GM19240 (cell line): Measurements from ENCODE around the gene C3orf20.

Experiments used
- DNase-seq: peaks from one replicate; pipeline ENCODE4 v3.0.0; 2011; ENCODE audit warnings: low spot score; ENCODE audit not compliant: insufficient read length

The C3orf20 gene

DNA sequence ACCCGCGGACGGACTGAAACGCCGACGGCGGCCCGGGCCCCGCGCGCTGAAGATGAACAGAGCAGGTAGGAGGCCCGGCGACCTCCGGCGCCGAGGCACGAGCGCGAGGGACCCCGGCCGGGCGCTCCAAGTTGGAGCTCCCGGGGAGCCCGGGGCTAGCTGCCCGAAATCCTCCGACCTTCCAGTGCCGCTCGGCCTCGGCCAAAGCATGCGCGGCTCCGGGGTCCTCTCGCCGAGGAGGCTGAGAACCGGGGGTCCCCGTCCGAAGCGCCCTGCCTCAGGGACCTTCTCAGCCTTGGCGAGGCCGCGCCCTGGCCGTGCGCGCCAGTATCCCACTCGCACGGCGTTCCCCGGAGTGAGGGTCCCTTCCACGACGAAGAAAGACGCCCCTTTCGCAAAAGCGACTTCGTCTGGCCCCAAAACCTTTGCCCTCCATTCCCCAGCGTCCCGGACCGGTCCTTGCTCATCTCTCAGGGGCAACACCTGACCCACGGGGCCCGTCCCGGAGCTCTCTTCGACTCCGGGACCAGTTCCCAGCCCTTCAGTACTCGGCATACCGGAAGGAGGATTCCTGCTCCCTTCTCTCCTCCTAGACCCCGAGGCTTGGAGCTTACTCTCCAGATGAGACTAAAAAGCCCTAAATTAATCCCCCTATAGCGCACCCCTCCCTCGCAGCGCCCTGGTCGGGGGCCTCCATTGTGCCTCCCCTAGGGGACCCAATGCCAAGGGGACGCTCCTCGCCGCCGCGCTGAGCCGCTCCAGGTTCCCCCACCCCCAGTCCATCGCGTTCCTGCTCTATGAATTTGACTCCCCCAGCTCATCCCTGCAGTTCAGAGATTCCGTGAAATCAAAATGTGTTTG, 136.1 kb downstream of the C3orf20 start:
- no peak for DNase-seq

- no peak for DNase-seq
These were observed 136.7 kb downstream of the C3orf20 start for GRCh38 chr3:14811684-14812083.

- no peak for DNase-seq
These were observed 137.4 kb downstream of the C3orf20 start for GRCh38 chr3:14812196-14812790.

GRCh38 chr3:14814411-14814871, 139.5 kb downstream of the C3orf20 start:
- DNase-seq: no peak

GRCh38 chr3:14816359-14816758, 141.4 kb downstream of the C3orf20 start:
- DNase-seq: no peak

GRCh38 chr3:14818804-14819500, 144.0 kb downstream of the C3orf20 start, which contains the start of gene FGD5:
TSS of gene FGD5 (plus strand) at chr3:14818962. CDS start at chr3:14819072, 110 bp downstream.
- DNase-seq: no peak

DNA sequence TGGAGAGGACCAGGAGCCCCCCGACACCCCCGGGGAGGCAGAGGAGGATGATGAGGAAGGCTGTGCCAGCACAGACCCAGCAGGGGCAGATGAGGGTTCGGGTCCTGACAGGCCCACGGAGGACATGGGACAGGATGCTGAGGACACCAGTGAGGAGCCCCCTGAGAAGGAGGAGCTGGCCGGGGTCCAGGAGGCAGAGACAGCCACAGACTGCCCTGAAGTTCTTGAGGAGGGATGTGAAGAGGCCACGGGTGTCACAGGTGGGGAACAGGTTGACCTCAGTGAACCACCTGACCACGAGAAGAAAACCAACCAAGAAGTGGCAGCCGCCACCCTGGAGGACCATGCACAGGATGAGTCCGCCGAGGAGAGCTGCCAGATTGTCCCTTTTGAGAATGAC, 144.7 kb downstream of the C3orf20 start:
- DNase-seq: no peak

GRCh38 chr3:14820156-14820555, 145.2 kb downstream of the C3orf20 start:
- no peak for DNase-seq

DNA sequence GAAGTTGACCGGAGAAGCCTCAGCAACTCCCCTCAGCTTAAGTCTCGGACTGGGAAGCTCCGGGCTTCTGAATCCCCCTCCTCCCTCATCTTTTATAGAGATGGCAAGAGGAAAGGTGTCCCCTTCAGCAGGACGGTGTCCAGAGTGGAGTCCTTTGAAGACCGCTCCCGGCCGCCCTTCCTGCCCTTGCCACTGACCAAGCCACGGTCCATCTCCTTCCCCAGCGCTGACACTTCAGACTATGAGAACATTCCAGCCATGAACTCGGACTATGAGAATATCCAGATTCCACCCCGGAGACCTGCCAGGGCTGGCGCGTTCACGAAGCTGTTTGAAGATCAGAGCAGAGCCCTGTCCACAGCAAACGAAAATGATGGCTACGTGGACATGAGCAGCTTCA, 146.2 kb downstream of the C3orf20 start:
- DNase-seq: no peak

DNA sequence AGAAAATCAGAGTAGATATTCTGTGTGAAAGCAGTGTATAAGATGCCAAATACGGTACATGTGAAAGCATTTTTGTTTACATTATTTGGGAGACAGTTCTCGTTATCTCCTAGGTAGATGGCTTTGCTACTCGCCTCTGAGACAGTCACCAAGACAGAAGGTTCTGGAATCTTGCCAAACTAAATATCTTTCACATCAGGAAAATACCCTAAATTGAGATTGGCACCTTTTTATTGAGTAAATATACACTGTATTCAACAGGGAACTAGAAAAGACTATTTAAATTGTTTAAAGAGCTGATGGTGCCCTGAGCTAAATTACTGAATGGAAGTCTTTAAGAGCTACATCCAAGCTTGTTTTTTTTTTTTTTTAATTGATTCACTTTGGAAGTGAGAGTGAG, 147.2 kb downstream of the C3orf20 start:
- DNase-seq: no peak
